GM23338 (cell line): ENCODE results near the gene MDM2. TPM values are rescaled to one million over a fixed set of nuclear protein-coding genes. Genes with fewer than 3 reads are reported as not detected.

Source experiments
- ATAC-seq: fragments of 200-7000 bp; cut with Tn5 transposase; 3 replicates; pipeline ENCODE4 v1.9.1; 2020
- DNase-seq: peaks from one replicate; pipeline ENCODE4 v3.0.0-alpha.2; 2015; ENCODE audit warnings: low spot score
- H2AFZ ChIP-seq: fragments of 200-600 bp; sonication (generic); 2 replicates; pipeline ENCODE4 v1.8.0; 2016; ENCODE audit warnings: antibody characterized with exemption, mild to moderate bottlenecking, moderate library complexity
- H3F3A ChIP-seq: fragments of 200-600 bp; sonication (generic); replicated peaks from 2 replicates; pipeline ENCODE4 v1.8.0; 2017; ENCODE audit warnings: antibody characterized with exemption, mixed run types, low read depth
- H3K27ac ChIP-seq: fragments of 200-600 bp; sonication (generic); 2 replicates; pipeline ENCODE4 v1.6.1; 2016; ENCODE audit warnings: low read depth
- H3K27me3 ChIP-seq: fragments of 200-600 bp; sonication (generic); 2 replicates; pipeline ENCODE4 v1.8.0; 2016; ENCODE audit warnings: mild to moderate bottlenecking, mixed run types, moderate library complexity; ENCODE audit not compliant: insufficient read depth
- H3K36me3 ChIP-seq: fragments of 200-600 bp; sonication (generic); 2 replicates; pipeline ENCODE4 v1.8.0; 2016; ENCODE audit warnings: mild to moderate bottlenecking; ENCODE audit not compliant: insufficient read depth
- H3K4me1 ChIP-seq: fragments of 200-600 bp; sonication (generic); 2 replicates; pipeline ENCODE4 v1.8.0; 2016; ENCODE audit warnings: mild to moderate bottlenecking, moderate library complexity; ENCODE audit not compliant: insufficient read depth
- H3K4me2 ChIP-seq: fragments of 200-600 bp; sonication (generic); 2 replicates; pipeline ENCODE4 v1.7.1; 2017; ENCODE audit warnings: mixed run types
- H3K4me3 ChIP-seq: fragments of 200-600 bp; sonication (generic); 2 replicates; pipeline ENCODE4 v1.6.1; 2016; ENCODE audit warnings: mixed run types
- H3K79me2 ChIP-seq: fragments of 200-600 bp; sonication (generic); replicated peaks from 2 replicates; pipeline ENCODE4 v1.8.0; 2017; ENCODE audit warnings: mild to moderate bottlenecking; ENCODE audit not compliant: insufficient read depth
- H3K9me2 ChIP-seq: fragments of 200-600 bp; sonication (generic); 2 replicates; pipeline ENCODE4 v1.8.0; 2017; ENCODE audit not compliant: insufficient read depth
- H4K20me1 ChIP-seq: fragments of 200-600 bp; sonication (generic); replicated peaks from 2 replicates; pipeline ENCODE4 v1.8.0; 2017; ENCODE audit warnings: mild to moderate bottlenecking; ENCODE audit not compliant: insufficient read depth
- H3K27ac Mint-ChIP-seq: 2 replicates; pipeline ENCODE4 v1.8.0; 2020; ENCODE audit warnings: inconsistent platforms, mild to moderate bottlenecking, moderate library complexity, mixed read lengths
- H3K27me3 Mint-ChIP-seq: 3 replicates; pipeline ENCODE4 v1.8.0; 2022; ENCODE audit warnings: low read depth, mild to moderate bottlenecking, moderate library complexity, mixed read lengths, inconsistent platforms; ENCODE audit not compliant: insufficient read depth, poor library complexity
- H3K36me3 Mint-ChIP-seq: 3 replicates; pipeline ENCODE4 v1.8.0; 2021; ENCODE audit warnings: low read depth, mild to moderate bottlenecking, inconsistent platforms, moderate library complexity, mixed read lengths
- H3K4me1 Mint-ChIP-seq: 3 replicates; pipeline ENCODE4 v1.8.0; 2020; ENCODE audit warnings: mild to moderate bottlenecking, inconsistent platforms, mixed read lengths
- H3K4me3 Mint-ChIP-seq: 3 replicates; pipeline ENCODE4 v1.8.0; 2021; ENCODE audit warnings: moderate library complexity, mild to moderate bottlenecking, inconsistent platforms, mixed read lengths
- H3K9me3 Mint-ChIP-seq: 3 replicates; pipeline ENCODE4 v1.8.0; 2020; ENCODE audit warnings: moderate library complexity, mild to moderate bottlenecking, inconsistent platforms, mixed read lengths
- EZH2phosphoT487 ChIP-seq: fragments of 200-600 bp; sonication (generic); IDR thresholded peaks from one replicate; pipeline ENCODE4 v1.8.1; 2018; ENCODE audit warnings: antibody characterized with exemption; ENCODE audit not compliant: unreplicated experiment
- POLR2AphosphoS5 ChIP-seq: IDR thresholded peaks from 2 replicates; pipeline ENCODE4 v1.6.1; 2016; ENCODE audit warnings: antibody characterized with exemption, low read depth
- ZNF114 ChIP-seq: fragments of 250-450 bp; sonication (Bioruptor Pico); IDR thresholded peaks from 2 replicates; pipeline ENCODE4 v1.5.0; 2020; ENCODE audit warnings: mild to moderate bottlenecking, moderate library complexity
- polyA plus RNA-seq: library from polyadenylated mRNA; unstranded; fragments of >200 nt; fragmentation: Nextera tagmentation; extraction: Ambion mirVana; gene quantifications from 2 replicates; pipeline ENCODE4 v1.2.1, GENCODE V29; 2016
- total RNA-seq: library from RNA; depleted of rRNA; stranded (reverse); fragments of >200 nt; shearing (Covaris generic); gene quantifications from 2 replicates; pipeline ENCODE4 v1.2.3, GENCODE V29; 2014
- TF ChIP-seq, protein P1 (sequence below): IDR thresholded peaks from one replicate; pipeline ENCODE4 v1.6.1; 2018; ENCODE audit warnings: antibody characterized with exemption; ENCODE audit not compliant: unreplicated experiment
- TF ChIP-seq, protein P2 (sequence below), 2 experiments: fragments of 200-600 bp in 1 of 2; sonication (generic) in 1 of 2; conservative IDR thresholded peaks; 2 replicates each; pipeline versions ENCODE4 v1.5.1 to v1.6.1; 2016 to 2017; ENCODE audit warnings: antibody characterized with exemption in 2 of 2, low read depth in 2 of 2, mild to moderate bottlenecking in 2 of 2, moderate library complexity in 1 of 2
- TF ChIP-seq, protein P3 (sequence below): IDR thresholded peaks from 2 replicates; pipeline ENCODE4 v1.6.1; 2016; ENCODE audit warnings: antibody characterized with exemption

Gene MDM2
- total and polyA plus RNA-seq, 2 experiments from 2014 or later: 105 to 136 TPM

DNA sequence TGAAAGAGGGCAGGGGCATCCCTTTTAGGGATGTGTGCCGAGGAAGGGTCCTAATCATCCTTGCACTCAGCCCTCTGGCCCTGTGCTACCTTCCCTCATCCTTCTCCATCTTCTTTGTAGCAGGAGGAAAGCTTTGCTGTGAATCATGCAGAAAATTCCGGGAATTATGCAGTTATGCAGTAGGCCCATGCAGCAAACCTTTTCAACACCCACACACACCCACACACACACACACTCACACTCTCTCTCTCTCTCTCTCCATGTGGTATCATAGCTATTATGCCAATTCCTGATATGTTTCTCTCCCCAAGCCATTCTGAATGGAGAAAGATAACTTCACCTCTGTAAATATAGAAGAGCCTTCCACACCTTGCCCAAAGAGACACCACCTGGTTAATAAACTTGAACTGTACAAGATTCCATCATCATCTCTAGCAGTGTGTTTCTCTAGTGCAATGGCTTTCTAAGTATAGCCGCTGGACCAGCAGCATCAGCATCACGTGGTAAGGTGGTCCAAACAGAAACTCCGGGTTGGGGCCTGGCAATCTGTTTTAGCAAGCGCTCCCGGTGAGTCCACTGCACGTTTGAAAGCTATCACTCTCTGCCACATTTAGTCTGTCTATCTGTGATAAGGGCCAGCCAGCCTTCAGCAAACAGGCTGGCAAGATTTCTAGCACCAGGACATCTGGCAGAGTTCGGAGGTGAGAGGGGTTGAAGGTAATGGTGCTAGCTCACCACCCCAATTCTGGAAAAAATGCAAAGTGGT lies 57.6 kb downstream of the MDM2 start (continued):
- TF ChIP-seq, protein P1, sequence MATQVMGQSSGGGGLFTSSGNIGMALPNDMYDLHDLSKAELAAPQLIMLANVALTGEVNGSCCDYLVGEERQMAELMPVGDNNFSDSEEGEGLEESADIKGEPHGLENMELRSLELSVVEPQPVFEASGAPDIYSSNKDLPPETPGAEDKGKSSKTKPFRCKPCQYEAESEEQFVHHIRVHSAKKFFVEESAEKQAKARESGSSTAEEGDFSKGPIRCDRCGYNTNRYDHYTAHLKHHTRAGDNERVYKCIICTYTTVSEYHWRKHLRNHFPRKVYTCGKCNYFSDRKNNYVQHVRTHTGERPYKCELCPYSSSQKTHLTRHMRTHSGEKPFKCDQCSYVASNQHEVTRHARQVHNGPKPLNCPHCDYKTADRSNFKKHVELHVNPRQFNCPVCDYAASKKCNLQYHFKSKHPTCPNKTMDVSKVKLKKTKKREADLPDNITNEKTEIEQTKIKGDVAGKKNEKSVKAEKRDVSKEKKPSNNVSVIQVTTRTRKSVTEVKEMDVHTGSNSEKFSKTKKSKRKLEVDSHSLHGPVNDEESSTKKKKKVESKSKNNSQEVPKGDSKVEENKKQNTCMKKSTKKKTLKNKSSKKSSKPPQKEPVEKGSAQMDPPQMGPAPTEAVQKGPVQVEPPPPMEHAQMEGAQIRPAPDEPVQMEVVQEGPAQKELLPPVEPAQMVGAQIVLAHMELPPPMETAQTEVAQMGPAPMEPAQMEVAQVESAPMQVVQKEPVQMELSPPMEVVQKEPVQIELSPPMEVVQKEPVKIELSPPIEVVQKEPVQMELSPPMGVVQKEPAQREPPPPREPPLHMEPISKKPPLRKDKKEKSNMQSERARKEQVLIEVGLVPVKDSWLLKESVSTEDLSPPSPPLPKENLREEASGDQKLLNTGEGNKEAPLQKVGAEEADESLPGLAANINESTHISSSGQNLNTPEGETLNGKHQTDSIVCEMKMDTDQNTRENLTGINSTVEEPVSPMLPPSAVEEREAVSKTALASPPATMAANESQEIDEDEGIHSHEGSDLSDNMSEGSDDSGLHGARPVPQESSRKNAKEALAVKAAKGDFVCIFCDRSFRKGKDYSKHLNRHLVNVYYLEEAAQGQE: no peak
- TF ChIP-seq, protein P2, sequence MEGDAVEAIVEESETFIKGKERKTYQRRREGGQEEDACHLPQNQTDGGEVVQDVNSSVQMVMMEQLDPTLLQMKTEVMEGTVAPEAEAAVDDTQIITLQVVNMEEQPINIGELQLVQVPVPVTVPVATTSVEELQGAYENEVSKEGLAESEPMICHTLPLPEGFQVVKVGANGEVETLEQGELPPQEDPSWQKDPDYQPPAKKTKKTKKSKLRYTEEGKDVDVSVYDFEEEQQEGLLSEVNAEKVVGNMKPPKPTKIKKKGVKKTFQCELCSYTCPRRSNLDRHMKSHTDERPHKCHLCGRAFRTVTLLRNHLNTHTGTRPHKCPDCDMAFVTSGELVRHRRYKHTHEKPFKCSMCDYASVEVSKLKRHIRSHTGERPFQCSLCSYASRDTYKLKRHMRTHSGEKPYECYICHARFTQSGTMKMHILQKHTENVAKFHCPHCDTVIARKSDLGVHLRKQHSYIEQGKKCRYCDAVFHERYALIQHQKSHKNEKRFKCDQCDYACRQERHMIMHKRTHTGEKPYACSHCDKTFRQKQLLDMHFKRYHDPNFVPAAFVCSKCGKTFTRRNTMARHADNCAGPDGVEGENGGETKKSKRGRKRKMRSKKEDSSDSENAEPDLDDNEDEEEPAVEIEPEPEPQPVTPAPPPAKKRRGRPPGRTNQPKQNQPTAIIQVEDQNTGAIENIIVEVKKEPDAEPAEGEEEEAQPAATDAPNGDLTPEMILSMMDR (conservative IDR thresholded peaks at IDR 0.05; ENCODE audit: low read depth in 2 of 2): no peak
- TF ChIP-seq POLR2AphosphoS5 (no peak), EZH2phosphoT487 (no peak), ZNF114 (CRISPR knock-in tag) (no peak)
- TF ChIP-seq, protein P3, sequence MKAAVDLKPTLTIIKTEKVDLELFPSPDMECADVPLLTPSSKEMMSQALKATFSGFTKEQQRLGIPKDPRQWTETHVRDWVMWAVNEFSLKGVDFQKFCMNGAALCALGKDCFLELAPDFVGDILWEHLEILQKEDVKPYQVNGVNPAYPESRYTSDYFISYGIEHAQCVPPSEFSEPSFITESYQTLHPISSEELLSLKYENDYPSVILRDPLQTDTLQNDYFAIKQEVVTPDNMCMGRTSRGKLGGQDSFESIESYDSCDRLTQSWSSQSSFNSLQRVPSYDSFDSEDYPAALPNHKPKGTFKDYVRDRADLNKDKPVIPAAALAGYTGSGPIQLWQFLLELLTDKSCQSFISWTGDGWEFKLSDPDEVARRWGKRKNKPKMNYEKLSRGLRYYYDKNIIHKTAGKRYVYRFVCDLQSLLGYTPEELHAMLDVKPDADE: no peak

- Histone ChIP-seq H3F3A (no peaks in the 10 kb centered on the region), H3K27me3 (no peaks in the 10 kb centered on the region), H3K79me2 (no peaks in the 10 kb centered on the region), H4K20me1 (no peaks in the 10 kb centered on the region), H3K4me2 (no peak overlapping the region), H3K27ac (no peak overlapping the region), H3K9me2 (no peaks in the 10 kb centered on the region), H3K4me3 (no peak overlapping the region), H3K36me3 (no peaks in the 10 kb centered on the region), H2AFZ (no peak overlapping the region), H3K4me1 (peaks cover 11% of the 10 kb centered on the region; the same call in 1 of the 2 replicates)
- TF ChIP-seq ZNF114 (CRISPR knock-in tag) (no peak), EZH2phosphoT487 (no peak), POLR2AphosphoS5 (no peak)
- TF ChIP-seq, protein P2 (conservative IDR thresholded peaks at IDR 0.05; ENCODE audit: low read depth in 2 of 2): no peak
- Mint-ChIP-seq H3K36me3 (no peaks in the 10 kb centered on the region), H3K4me1 (peaks cover 13% of the 10 kb centered on the region), H3K27ac (no peak overlapping the region), H3K4me3 (no peak overlapping the region), H3K27me3 (no peaks in the 10 kb centered on the region), H3K9me3 (no peaks in the 10 kb centered on the region)
- ATAC-seq (no peak), DNase-seq (no peak)
These were observed 59.0 kb downstream of the MDM2 start for GRCh38 chr12:68866950-68867349.
